Heart left ventricle (tissue), 13 donors: ENCODE results near the gene NANOS1.

Source experiments
- POLR2A ChIP-seq, 2 donors: fragments of 450-650 bp; IDR thresholded peaks; one replicate each; pipeline ENCODE4 v1.6.1; 2017; ENCODE audit warnings: antibody characterized with exemption in 2 of 2, mild to moderate bottlenecking in 2 of 2, moderate library complexity in 2 of 2
- TF ChIP-seq, protein P1 (sequence below), 12 donors: fragments of 200-600 bp; sonication (generic) in 4 of 12; IDR thresholded peaks; one replicate each; pipeline versions ENCODE4 v1.5.0 to v1.8.0; 2018 to 2022; ENCODE audit warnings: antibody characterized with exemption in 12 of 12, mild to moderate bottlenecking in 5 of 12
- donor health status: ischemic (EF 13 %, LVEDD 7.1; RV severe dilation, severe dysfunction).
- donor health status: DM: no; HTN: yes; CAD: no.
- donor health status: DM: no; HTN: no; CAD: no.
- donor health status: ischemic (EF 25% LVEDD 6.9; RV normal size, moderate dysfunction).
- donor health status: ischemic (EF 25% LVEDD 5.7; RV mildly dilated, moderate dysfunction).
- donor health status: ischemic (EF 35%, LVEDD 5.7; RV mildly dilated, moderate dysfunction).
- donor health status: nonischemic (EF 11% LVEDD 7.7; RV severe dilation, severe dysfunction).
- donor health status: DM: yes; HTN: yes; CAD: no.
- donor health status: PGD.
- donor health status: ischemic (EF 29% LVEDD 5.4; RV normal size, mild dysfunction).
- donor health status: nonischemic (EF 23%, LVEDD 6.1; RV moderate dilation, normal function).

DNA sequence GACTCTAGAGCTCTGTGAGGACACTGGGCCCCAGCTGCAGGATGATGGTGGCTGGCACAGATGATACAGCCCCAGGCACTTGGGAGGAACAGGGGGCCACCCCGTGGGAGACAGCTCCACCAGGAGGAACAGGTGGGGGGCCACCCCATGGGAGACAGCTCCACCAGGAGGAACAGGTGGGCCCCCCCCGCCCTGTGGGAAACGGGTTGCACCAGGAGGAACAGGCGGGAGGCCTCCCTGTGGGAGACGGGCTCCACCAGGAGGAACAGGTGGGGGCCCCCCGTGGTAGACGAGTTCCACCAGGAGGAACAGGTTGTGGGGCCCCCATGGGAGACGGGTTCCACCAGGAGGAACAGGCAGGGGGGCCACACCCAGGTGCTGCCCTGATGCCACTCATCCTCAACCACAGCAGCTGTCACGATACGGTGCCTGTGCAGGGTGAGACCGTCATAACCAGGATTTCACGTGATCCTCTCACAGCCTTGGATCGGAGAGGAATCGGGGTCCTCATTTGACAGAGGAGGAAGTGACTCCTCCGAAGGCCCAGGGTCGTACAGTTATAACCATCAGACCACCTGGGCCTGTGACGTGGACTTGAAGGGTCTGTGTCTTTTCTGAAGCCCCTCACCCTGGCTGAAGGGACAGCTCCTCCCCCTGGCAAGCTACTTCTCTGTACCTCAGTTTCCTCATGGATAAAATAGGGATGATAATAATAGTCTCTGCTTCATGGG lies 49.2 kb upstream of the NANOS1 start:
- TF ChIP-seq POLR2A (IDR thresholded peaks at IDR 0.05): no peak
- TF ChIP-seq, protein P1, sequence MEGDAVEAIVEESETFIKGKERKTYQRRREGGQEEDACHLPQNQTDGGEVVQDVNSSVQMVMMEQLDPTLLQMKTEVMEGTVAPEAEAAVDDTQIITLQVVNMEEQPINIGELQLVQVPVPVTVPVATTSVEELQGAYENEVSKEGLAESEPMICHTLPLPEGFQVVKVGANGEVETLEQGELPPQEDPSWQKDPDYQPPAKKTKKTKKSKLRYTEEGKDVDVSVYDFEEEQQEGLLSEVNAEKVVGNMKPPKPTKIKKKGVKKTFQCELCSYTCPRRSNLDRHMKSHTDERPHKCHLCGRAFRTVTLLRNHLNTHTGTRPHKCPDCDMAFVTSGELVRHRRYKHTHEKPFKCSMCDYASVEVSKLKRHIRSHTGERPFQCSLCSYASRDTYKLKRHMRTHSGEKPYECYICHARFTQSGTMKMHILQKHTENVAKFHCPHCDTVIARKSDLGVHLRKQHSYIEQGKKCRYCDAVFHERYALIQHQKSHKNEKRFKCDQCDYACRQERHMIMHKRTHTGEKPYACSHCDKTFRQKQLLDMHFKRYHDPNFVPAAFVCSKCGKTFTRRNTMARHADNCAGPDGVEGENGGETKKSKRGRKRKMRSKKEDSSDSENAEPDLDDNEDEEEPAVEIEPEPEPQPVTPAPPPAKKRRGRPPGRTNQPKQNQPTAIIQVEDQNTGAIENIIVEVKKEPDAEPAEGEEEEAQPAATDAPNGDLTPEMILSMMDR (IDR thresholded peaks at IDR 0.05): no peak
